ENCODE results near the gene RNF224. TPM values are rescaled to one million over a fixed set of nuclear protein-coding genes. Genes with fewer than 3 reads are reported as not detected.

RNF224 gene
- total RNA-seq, 1 experiment from 2014 or later: not detected

- Histone ChIP-seq H3K9me3 (no peaks in the 10 kb centered on the region), H3K4me3 (peak overlapping the region; percentile 88), H3K36me3 (peaks cover 18% of the 10 kb centered on the region), H3K27me3 (no peaks in the 10 kb centered on the region)
- DNase-seq: no peak
Observed at GRCh38 chr9:137189297-137190295, 37.7 kb upstream of the RNF224 start.

- no peak for DNase-seq
- Histone ChIP-seq H3K9me3 (no peaks in the 10 kb centered on the region), H3K27me3 (no peaks in the 10 kb centered on the region), H3K4me3 (no peak overlapping the region), H3K36me3 (peaks cover 18% of the 10 kb centered on the region)
Observed at GRCh38 chr9:137190315-137190856, 36.9 kb upstream of the RNF224 start.

GRCh38 chr9:137191245-137191644 lies 36.1 kb upstream of the RNF224 start:
- no peak for DNase-seq
- peaks cover 16% of the 10 kb centered on the region for H3K36me3 ChIP-seq
- H3K27me3 ChIP-seq: no peaks in the 10 kb centered on the region
- no peak overlapping the region for H3K4me3 ChIP-seq
- no peaks in the 10 kb centered on the region for H3K9me3 ChIP-seq

GRCh38 chr9:137191691-137192447 lies 35.4 kb upstream of the RNF224 start:
- Histone ChIP-seq H3K36me3 (peaks cover 15% of the 10 kb centered on the region), H3K4me3 (no peak overlapping the region), H3K9me3 (no peaks in the 10 kb centered on the region), H3K27me3 (no peaks in the 10 kb centered on the region)
- no peak for DNase-seq

- DNase-seq: no peak
- Histone ChIP-seq H3K9me3 (no peaks in the 10 kb centered on the region), H3K4me3 (no peak overlapping the region), H3K36me3 (peaks cover 9% of the 10 kb centered on the region), H3K27me3 (no peaks in the 10 kb centered on the region)
Observed at GRCh38 chr9:137192448-137192780, 34.9 kb upstream of the RNF224 start.

- Histone ChIP-seq H3K27me3 (no peaks in the 10 kb centered on the region), H3K9me3 (no peaks in the 10 kb centered on the region), H3K36me3 (peaks cover 8% of the 10 kb centered on the region), H3K4me3 (no peak overlapping the region)
- no peak for DNase-seq
Observed at GRCh38 chr9:137192859-137193258, 34.4 kb upstream of the RNF224 start.

DNA sequence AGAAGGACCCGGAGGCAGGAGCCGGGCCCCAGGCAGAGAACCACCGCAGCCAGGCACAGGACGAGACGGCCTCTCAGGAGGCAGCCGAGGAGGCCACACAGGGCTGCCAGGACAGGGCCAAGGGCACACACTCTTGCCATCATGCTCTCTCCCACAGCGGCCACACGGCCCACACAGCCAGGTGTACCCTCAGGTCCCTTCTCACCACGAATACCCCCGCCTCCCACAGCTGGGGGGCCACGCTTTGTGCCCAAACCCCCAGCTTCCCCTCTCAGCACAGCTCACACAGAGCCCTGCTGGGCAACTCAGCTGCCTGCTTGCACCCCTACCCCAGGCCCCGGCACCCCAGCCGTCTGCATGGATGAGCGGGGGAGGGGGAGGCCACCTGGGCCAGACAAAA lies 33.5 kb upstream of the RNF224 start:
- no peak overlapping the region for H3K4me3 ChIP-seq
- no peak for DNase-seq
- no peaks in the 10 kb centered on the region for H3K27me3 ChIP-seq
- H3K9me3 ChIP-seq: no peaks in the 10 kb centered on the region
- peaks cover 8% of the 10 kb centered on the region for H3K36me3 ChIP-seq

DNA sequence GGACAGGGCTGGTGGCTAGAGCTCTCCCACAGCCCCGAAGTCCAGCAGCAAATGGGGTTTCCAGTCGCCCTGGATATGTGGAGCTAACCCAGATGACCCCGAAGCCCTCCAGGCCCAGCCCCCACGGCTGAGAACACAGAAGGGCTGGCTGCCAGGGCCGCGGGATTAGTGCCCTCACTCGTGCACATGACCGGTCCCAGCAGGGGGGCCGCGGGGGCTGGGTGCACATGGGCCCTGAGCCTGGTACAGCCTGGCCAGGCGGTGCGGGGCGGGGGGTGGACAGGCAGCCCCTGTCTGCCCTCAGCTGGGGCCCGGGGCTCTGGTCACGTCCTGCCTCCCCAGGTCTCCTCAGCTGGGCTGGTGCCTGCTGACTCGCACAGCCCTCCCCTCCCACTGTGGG lies 32.9 kb upstream of the RNF224 start:
- H3K27me3 ChIP-seq: no peaks in the 10 kb centered on the region
- DNase-seq: no peak
- no peak overlapping the region for H3K4me3 ChIP-seq
- H3K36me3 ChIP-seq: peaks cover 8% of the 10 kb centered on the region
- H3K9me3 ChIP-seq: no peaks in the 10 kb centered on the region

GRCh38 chr9:137194909-137195308 lies 32.4 kb upstream of the RNF224 start:
- no peaks in the 10 kb centered on the region for H3K27me3 ChIP-seq
- H3K36me3 ChIP-seq: peaks cover 3% of the 10 kb centered on the region
- no peak for DNase-seq
- no peaks in the 10 kb centered on the region for H3K9me3 ChIP-seq
- H3K4me3 ChIP-seq: no peak overlapping the region

DNA sequence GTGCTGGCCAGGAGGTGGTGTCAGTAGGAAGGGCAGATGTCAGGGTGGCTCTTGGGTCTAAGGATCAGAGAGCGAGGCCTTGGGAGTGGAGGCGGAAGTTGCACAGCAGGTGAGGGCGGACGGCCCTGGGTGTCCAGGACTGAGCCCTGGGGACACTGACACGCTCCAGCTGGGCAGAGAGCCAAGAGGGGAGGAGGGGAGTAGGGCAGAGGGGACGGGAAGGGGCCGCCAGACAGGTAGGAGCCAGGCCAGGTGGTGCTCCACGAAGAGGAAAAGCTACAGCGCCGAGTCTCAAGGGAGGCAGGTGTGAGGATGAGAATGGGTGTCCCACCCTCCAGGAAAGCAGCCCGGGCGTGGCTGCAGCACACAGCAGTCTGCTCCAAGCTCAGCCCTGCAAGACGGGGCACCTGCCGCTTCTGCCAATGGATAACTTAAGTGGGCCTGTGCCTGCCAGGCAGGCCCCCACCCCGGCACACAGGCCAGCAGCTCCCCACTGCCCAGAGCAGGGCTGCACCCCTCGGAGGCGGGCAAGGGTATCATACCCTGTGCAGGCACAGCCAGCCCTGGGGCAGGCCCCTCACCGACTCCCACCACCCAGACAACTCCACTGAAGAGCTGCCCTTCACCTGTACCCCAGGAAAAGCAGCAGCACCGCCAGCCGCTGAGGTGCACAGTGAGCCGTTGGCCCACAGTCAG lies 31.6 kb upstream of the RNF224 start:
- Histone ChIP-seq H3K4me3 (no peak overlapping the region), H3K9me3 (no peaks in the 10 kb centered on the region), H3K27me3 (no peaks in the 10 kb centered on the region), H3K36me3 (no peaks in the 10 kb centered on the region)
- no peak for DNase-seq

DNA sequence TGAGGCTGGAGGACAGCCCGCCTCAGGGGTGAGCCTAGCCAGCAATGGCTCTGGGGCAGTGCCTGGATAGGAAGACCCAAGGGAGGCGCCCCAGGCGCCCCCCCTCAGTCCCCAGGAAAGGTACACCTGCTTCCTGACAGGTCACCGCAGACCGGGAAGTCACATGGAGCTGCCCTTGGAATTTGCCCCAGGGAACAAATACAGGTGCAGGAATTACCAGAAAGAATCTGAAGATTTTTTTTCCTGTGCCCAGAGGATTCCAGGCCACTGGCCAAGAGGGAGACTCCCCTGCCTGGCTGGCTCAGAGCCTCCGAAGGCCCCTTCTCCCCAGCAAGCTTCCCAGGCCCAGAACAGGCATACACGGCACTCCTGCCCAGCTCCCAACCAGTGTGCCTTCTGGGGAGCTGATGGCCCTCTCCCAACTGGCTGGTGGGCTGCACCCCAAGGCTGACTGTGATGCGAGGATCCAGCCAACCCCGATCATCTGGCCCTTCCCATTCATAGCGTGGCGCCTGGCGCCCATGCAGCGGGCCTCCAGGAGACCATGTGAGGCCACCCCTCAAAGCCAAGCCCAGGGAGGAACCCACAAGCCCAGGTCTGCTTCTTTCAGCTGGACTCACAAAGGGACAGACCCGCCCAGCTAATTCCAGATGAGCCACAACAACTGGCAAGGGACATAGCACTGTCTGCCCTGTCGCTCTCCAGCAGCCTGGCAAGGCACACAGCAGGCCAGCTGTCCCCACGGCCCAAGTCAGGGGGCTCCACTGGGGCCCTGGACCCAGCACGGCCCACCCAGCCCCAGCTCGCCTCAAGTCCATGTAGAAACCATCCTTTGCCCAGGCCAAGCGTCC lies 29.0 kb upstream of the RNF224 start:
- Histone ChIP-seq H3K36me3 (no peaks in the 10 kb centered on the region), H3K27me3 (no peaks in the 10 kb centered on the region), H3K4me3 (no peak overlapping the region), H3K9me3 (no peaks in the 10 kb centered on the region)
- no peak for DNase-seq

GRCh38 chr9:137198902-137199283 lies 28.4 kb upstream of the RNF224 start:
- Histone ChIP-seq H3K36me3 (peaks cover under 1% of the 10 kb centered on the region; the same call in 1 of the 2 replicates), H3K9me3 (no peaks in the 10 kb centered on the region), H3K27me3 (no peaks in the 10 kb centered on the region), H3K4me3 (no peak overlapping the region)
- no peak for DNase-seq

- no peak for DNase-seq
- Histone ChIP-seq H3K9me3 (no peaks in the 10 kb centered on the region), H3K36me3 (peaks cover 4% of the 10 kb centered on the region), H3K4me3 (peak overlapping the region; percentile 30), H3K27me3 (no peaks in the 10 kb centered on the region)
Observed at GRCh38 chr9:137199411-137200121, 27.7 kb upstream of the RNF224 start.

DNA sequence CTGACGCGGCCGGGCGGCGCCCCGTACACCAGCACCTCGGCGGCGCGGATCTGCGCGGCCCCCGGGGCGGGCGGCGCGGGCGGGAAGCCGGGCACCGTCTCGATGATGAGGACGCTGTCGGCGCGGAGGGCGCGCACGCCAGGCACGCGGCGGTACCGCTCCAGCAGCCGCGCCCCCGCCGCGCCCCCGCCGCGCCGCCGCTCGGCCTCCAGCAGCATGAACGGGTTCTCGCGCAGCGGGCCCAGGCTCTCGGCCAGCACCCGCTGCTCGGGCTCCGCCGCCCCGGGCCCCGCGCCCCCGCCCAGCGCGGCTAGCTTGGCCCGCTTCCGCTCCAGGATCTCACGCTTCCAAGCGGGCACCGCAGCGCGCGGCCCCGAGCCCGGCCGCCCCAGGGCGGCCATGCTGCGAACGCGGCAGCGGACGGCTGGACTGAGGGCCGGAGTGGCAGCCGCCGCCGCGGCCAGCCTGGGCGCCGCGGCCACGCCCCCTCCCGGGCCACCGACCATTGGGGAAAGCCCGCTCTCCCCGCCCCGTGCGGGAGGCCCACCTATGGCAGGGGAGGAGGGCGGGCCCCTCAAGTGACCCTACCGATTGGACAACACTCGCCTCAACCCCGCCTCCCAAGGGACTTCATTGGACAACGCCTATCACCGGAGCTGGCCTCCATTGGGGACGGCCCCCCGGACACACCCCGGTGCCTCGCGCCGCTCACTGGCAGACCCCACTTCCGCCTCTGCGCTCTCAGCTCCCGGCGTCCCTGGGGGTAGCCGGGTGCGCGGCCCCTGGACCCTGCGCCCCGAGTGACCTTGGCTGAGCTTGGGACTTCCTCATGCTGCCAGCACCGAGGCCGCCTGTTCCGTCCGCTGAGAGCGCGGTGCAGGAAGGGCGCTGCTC lies 26.7 kb upstream of the RNF224 start, which contains the start of gene TPRN:
Gene TPRN (minus strand): TSS at position 431 of the 894 bp plus-strand sequence. CDS start 30 bp downstream, at position 401.
- H3K9me3 ChIP-seq: no peaks in the 10 kb centered on the region
- DNase-seq: peak; percentile 99
- H3K36me3 ChIP-seq: peaks cover 4% of the 10 kb centered on the region

More for the DNA sequence above, 26.7 kb upstream of the RNF224 start, which contains the start of gene TPRN:
- no peaks in the 10 kb centered on the region for H3K27me3 ChIP-seq
- H3K4me3 ChIP-seq: peak within 1 kb of the TSS; percentile 59

All from MG63 (cell line).